HCEC 1CT (cell line): ENCODE measurements around the gene B3GALT5.
"Not testable (repeated sequence)": the region's sequence is repeated elsewhere in the genome, so short reads cannot be mapped to it uniquely, and the experiment has no call there.

Experiments used
- DNase-seq: peaks from one replicate; pipeline ENCODE4 v3.0.0-alpha.2; 2017

B3GALT5 gene

GRCh38 chr21:39669485-39669884, 56.7 kb downstream of the B3GALT5 start:
- no peak for DNase-seq

GRCh38 chr21:39669976-39670661, 57.4 kb downstream of the B3GALT5 start:
- no peak for DNase-seq

GRCh38 chr21:39670701-39671100, 58.0 kb downstream of the B3GALT5 start:
- DNase-seq = no peak

- no peak for DNase-seq
Observed at GRCh38 chr21:39671986-39672385, 59.2 kb downstream of the B3GALT5 start.

- no peak for DNase-seq
Observed at GRCh38 chr21:39673163-39673562, 60.4 kb downstream of the B3GALT5 start.

- no peak for DNase-seq
Observed at GRCh38 chr21:39673736-39674135, 61.0 kb downstream of the B3GALT5 start.

- DNase-seq = no peak
Observed at GRCh38 chr21:39674801-39675200, 62.1 kb downstream of the B3GALT5 start.

- DNase-seq = no peak
Observed at GRCh38 chr21:39675590-39675989, 62.9 kb downstream of the B3GALT5 start.

- DNase-seq = no peak
Observed at GRCh38 chr21:39675993-39676661, 63.4 kb downstream of the B3GALT5 start.

GRCh38 chr21:39680216-39680615, 67.5 kb downstream of the B3GALT5 start:
- no peak for DNase-seq

GRCh38 chr21:39681257-39681656, 68.5 kb downstream of the B3GALT5 start:
- DNase-seq = no peak

GRCh38 chr21:39681845-39682244, 69.1 kb downstream of the B3GALT5 start:
- DNase-seq = no peak

GRCh38 chr21:39685236-39685635, 72.5 kb downstream of the B3GALT5 start:
- no peak for DNase-seq

GRCh38 chr21:39685991-39686390, 73.3 kb downstream of the B3GALT5 start:
- DNase-seq = no peak

GRCh38 chr21:39686646-39687468, 74.1 kb downstream of the B3GALT5 start:
- DNase-seq = no peak

- no peak for DNase-seq
Observed at GRCh38 chr21:39688010-39688409, 75.3 kb downstream of the B3GALT5 start.

GRCh38 chr21:39689860-39690259, 77.1 kb downstream of the B3GALT5 start:
- not testable (repeated sequence) for DNase-seq

- no peak for DNase-seq
Observed at GRCh38 chr21:39690454-39690853, 77.7 kb downstream of the B3GALT5 start.

GRCh38 chr21:39694750-39695149, 82.0 kb downstream of the B3GALT5 start:
- DNase-seq = no peak

GRCh38 chr21:39696196-39696595, 83.5 kb downstream of the B3GALT5 start:
- no peak for DNase-seq

- DNase-seq = no peak
Observed at GRCh38 chr21:39696618-39697017, 83.9 kb downstream of the B3GALT5 start.

- no peak for DNase-seq
Observed at GRCh38 chr21:39700318-39700717, 87.6 kb downstream of the B3GALT5 start.

- DNase-seq = no peak
Observed at GRCh38 chr21:39703578-39703977, 90.8 kb downstream of the B3GALT5 start.

GRCh38 chr21:39705849-39706248, 93.1 kb downstream of the B3GALT5 start:
- no peak for DNase-seq
